ENCODE data around the gene CRIP2.

GRCh38 chr14:105467249-105467941 is 7.2 kb upstream of the CRIP2 start:
- TF ChIP-seq ZNF384 (IDR thresholded peaks at IDR 0.05) (no peak), SP1 (IDR thresholded peaks at IDR 0.05) (no peak), L3MBTL2 (conservative IDR thresholded peaks at IDR 0.05) (no peak), ARNT (IDR thresholded peaks at IDR 0.05) (no peak), TARDBP (IDR thresholded peaks at IDR 0.05) (no peak), FOXK2 (IDR thresholded peaks at IDR 0.05) (no peak), BHLHE40 (IDR thresholded peaks at IDR 0.05; ENCODE audit: borderline replicate concordance) (no peak), PKNOX1 (IDR thresholded peaks at IDR 0.05) (no peak), LEF1 (IDR thresholded peaks at IDR 0.05; ENCODE audit: borderline replicate concordance) (no peak), CTBP1 (IDR thresholded peaks at IDR 0.05; ENCODE audit: borderline replicate concordance) (no peak), SUZ12 (IDR thresholded peaks at IDR 0.05) (no peak), ELF4 (IDR thresholded peaks at IDR 0.05) (no peak), FOXA1 (IDR thresholded peaks at IDR 0.05) (no peak)

Measured in HEK293T (cell line).